HG02973 (cell line): ENCODE data around the gene FKBP6.
"Not testable (repeated sequence)": the region's sequence is repeated elsewhere in the genome, so short reads cannot be mapped to it uniquely, and the experiment has no call there.

Source experiments
- ATAC-seq: cut with Tn5 transposase; IDR thresholded peaks from one replicate; pipeline ENCODE4 v1.9.1; 2021; ENCODE audit warnings: moderate library complexity; ENCODE audit not compliant: unreplicated experiment

The FKBP6 gene

DNA sequence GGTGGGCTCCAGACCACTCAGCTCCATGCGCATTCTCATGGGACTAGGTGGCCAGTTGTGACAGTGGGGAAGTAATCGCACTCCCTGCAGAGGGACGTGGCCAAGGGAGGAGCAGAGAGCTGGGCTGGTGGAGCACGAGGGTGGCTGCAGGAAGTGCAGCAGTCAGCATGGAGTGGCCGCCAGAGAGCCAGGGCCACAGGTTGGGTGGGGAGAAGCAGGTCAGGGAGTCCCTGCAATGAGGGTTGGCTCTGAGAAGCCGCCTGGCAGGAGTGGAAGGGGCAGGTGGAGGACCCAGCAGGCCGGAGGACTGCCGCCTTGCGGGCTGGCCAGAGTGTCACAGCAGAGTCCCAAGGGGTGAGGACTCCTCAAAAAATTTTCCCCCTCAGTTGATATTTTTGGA, 26.2 kb downstream of the FKBP6 start:
- ATAC-seq, result no peak

DNA sequence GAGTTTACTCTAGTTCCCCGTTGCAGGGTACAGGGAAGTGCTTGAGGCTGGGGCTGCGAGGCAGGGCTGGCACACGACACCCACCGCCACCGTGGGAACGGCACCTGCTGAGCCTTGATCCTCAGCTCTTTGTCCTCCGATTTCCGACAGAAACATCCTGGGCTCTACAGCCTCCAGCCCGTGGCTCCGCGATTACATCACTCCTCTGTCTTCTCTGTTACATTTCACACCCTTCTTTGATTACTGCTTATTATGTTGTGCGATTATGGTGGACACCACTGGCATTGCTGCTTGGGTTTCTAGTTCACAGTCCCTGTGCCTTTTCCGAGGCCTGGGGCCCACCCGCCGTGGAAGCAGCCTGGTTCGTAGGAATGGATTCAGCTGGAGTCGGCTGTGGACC, 26.9 kb downstream of the FKBP6 start:
- ATAC-seq, result no peak

DNA sequence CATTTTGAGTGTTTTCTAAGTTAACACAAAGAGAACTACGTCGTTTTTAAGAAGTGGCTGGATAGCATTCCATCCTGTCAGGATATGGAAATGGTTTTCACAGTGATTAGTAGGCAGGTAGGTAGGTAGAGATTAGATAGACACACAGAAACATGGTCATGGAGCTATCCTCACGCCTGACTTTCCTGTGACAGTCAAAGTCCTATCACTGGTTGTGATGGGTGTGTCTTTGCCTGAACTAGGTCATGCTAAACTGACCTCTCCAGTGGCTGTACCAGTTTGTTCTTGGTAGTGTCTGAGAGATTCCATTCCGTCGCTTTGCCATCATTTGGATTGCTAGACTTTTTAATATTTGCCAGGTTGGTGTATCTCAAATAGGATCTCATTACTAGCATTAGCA, 28.2 kb downstream of the FKBP6 start:
- ATAC-seq, result no peak

DNA sequence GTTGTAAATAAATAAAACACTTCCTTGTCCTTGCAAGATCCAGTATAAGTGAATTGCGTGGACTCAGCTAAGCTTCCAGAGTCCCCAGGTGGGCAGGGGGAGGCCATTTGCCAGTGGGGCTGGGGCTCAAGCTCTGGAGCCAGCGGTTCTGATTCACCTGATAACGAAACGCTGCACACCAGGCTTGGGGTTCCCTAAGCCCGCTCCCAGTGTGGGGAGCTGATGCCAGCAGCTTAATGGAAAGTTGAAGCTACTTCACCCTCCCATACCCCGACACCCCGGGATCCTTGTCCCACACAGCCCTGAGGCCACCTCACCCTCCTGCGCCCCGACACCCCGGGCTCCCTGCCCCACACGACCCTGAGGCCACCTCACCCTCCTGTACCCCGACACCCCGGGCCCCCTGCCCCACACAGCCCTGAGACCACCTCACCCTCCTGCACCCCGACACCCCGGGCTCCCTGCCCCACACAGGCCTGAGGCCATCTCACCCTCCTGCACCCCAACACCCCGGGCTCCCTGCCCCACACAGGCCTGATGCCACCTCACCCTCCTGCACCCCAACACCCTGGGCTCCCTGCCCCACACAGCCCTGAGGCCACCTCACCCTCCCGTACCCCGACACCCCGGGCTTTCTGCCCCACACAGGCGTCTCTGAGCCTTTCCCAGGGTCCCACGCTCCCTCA, 30.8 kb downstream of the FKBP6 start:
- ATAC-seq, result no peak

DNA sequence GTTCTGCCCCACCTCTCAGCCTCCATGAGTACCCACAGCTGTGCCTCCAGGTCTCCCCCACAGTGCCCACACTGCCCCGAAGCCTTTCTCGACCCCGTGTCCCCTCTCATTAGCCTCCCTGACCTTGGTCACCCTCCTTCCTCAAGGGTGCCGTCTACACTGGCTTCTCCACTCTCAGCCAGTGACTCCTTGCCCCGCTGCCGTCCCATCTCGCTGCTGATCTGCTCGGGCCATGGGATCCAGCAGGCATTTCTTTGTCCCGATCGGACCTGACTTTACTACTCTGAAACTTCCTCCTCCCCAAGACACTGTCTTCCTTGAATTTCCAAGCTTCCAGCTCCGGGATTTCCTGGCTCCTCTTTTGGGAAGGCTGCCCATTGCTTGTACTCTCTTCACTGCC, 31.3 kb downstream of the FKBP6 start:
- no peak for ATAC-seq

DNA sequence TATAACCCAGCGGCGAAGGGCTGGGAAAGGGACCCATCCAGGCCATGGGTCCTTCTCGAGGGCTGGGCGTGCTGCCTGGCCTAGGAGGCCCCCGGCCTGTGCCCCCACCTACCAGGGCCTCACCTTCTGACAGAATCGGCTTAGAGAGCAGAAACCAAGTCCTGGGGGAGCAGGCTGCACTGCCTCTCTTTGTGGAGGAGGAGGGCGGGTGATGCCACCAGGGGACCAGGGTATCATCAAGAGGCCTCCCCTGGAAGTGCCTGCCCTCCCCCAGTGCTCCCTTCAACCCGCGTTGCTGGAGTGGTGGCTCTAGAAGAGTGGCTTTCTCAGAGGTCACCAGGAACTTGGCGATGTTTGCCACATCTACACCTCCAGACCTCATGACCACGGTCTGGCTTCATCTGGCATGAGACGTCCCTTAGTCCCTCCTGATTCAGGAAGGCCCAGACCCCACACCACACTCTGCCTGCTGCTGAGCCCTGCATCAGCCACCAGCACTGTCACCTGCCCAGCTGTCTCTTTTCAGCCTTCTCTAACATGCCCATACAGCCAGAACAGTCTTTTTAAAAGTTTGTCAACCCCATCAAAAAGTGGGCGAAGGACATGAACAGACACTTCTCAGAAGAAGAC, 31.9 kb downstream of the FKBP6 start:
- ATAC-seq, result no peak

DNA sequence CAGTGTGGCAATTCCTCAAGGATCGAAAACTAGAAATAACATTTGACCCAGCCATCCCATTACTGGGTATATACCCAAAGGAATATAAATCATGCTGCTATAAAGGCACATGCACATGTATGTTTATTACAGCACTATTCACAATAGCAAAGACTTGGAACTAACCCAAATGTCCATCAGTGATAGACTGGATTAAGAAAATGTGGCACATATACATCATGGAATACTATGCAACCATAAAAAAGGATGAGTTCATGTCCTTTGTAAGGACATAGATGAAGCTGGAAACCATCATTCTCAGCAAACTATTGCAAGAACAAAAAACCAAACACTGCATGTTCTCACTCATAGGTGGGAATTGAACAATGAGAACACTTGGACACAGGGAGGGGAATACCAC, 32.6 kb downstream of the FKBP6 start:
- not testable (repeated sequence) for ATAC-seq

DNA sequence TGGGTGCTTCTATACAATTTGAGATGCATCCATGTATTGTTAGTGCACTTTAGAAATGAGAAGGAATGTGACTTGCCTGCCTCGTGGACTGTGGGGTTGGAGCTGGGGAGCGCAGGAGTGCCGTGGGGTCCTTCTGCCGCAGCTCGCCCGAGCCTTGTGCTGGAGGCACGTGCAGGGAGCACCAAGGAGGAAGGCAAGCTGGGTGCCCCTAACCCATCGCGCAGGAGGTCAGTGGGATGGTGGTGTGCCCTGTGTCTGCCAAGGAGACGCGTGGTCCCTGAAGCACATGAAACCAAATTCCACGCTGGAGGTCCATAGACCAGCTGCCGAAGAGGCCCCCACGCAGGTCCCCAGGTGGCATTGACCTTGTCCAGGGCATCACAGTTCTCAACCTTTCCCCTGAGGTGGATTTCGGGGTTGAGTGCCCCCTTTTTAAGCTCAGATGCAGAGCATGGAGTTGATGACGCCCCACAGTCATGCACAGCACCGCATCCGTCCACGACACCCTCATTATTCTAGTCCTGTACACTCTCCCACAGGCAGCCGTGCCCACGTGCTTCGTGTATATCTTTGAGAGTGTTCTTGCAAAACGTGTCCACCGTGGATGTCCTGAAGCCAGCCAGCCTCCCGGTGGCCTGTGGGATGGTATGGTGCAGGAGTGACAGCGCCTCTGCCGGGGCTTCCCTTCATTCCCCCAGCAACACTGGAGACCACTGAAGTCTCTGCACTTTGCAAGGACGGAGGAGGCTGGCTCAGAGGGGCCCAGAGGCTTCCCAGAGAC, 35.5 kb downstream of the FKBP6 start:
- ATAC-seq, result no peak

DNA sequence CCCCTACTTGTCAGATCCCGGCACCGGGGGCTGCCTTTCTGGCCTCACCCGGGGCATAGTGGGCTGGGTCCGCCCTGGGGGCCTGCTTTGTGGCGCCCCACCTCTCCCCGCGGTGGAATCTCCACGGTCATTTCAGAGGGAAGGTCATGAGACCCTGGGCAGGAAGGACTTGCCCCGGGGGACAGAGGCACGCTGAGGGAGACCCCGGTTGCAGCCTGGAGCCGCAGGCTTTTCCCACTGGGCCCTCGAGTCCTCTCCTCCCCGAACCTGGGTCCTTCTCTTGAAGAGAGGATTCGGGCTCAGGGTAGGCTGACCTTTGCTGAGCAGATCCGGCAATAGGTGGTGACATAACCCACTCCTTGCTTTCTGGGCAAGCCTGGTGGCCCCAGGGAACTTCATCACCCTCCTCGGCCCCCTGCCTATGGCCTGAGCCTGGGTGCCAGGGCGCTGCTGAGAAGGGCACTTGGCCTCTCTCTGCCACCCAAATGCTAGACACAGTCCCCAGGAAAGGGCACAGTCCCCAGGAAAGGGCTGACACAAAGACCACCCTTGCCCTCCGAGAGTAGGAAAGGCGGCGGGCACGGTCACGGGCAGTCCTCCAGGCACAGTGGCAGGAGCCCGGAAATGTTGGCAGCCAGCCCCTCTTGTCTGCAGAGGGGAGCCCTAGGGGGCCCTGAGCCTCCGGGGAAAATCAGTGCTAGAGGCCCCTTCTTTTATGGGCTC, 36.2 kb downstream of the FKBP6 start:
- ATAC-seq, result no peak

DNA sequence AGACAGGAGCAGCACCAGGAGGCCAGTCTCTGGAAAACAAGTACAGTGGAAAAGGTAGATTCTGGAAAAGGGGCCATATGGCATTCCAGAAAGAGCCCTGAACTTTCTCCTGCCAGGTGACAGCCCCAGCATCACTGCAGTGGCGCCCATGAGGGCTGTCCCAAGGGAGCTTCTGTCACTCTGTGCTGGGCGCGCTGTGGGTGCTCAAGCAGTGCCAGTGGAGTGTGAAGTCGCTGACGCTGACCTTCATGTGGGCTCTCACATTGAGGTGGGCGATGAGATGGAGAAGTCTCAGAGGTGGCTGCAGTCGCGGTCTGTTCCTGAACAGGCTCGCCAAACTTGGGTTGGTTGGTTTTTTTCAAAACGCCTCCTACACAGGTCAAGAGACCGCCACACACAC, 38.2 kb downstream of the FKBP6 start:
- ATAC-seq, result no peak

DNA sequence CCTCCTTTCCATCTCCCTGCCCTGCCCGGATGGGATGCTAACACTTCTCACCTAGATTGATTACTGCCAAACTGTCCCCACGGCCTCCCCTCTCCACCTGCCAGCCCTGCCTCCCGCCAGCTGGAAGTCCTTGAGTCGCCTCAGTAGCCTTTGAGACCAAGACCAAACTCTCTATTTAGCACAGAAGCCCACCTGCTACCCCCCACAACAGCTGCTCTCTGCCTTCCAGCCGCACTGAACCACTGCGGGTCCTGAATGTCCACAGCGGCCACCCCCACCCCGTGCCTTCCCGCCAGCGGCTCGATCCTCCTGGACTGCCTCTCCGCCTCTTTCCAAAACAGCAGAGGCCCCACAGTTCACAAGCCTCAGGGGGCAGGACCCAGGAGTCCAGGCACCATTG, 39.0 kb downstream of the FKBP6 start:
- ATAC-seq, result no peak

DNA sequence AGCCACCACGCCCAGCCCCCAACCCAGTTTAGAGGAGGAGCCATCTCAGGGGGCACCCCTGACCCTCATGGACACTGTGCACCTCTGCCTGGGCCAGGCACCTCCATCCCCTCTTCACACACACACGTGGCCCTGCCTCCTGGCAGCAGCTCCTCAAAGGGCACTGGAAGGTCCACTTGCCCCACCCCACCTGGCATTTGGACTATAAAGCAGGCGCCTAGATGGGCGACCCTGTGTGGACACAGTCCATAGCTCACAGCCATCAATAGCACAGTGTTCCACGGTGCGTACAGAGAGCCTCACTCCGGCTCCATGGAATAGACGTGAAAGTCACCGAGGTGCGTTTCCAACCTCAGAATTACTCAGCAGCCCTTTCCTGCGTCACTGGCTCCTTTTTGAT, 41.0 kb downstream of the FKBP6 start:
- ATAC-seq, result no peak

DNA sequence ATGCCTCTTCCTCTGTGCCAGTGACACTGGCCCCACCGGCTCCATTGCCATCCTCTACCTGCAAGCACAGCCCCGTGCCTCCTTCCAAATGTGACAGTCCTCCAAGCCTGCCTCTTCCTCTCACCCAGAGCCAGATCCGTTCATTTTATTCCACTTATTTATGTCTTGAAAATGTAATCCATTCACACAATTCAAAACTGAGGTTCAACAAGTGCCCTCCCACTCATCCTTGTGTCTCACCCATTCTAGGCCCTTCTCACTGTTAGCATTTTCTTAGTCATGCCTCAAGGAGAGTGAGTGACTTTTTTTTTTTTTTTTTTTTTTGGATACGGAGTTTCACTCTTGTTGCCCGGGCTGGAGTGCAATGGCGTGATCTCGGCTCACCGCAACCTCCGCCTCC, 41.7 kb downstream of the FKBP6 start:
- ATAC-seq, result no peak

DNA sequence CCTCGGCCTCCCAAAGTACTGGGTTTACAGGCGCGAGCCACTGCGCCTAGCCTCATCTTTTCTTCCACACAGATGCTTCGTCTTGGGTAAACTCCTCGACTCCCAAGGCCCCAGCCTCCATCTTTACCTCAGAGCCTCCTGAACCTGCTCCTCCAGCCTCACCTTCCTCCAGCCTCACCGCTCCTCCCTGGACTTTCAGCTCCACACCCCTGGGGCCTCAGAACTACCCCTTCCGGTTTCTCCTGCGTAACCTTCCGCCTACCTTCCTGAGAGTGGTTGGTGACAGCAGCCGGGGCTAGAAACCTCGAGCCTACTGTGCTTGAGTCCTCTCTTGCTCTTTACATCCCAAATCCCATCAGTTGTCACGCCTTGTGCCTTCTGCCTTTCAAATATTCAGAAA, 45.8 kb downstream of the FKBP6 start:
- no peak for ATAC-seq

DNA sequence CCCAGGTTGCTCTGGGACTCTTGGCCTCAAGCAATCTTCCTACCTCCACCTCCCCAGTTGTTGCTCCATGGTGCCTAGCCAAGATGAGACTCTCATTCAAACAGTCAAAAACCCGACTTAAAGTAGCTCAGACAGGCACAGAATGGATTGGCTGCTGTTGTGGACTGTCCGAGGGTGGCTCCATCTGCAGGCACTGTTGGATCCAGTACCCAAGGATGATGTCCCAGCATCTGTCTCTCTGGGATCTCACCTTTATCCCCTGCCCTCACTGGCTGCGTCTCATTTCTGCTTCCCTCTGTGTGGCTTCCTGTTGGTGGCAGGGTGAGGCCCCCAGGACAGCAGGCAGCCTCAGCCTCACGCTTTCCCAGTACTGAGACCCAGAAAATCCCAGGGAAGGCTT, 48.3 kb downstream of the FKBP6 start:
- not testable (repeated sequence) for ATAC-seq

DNA sequence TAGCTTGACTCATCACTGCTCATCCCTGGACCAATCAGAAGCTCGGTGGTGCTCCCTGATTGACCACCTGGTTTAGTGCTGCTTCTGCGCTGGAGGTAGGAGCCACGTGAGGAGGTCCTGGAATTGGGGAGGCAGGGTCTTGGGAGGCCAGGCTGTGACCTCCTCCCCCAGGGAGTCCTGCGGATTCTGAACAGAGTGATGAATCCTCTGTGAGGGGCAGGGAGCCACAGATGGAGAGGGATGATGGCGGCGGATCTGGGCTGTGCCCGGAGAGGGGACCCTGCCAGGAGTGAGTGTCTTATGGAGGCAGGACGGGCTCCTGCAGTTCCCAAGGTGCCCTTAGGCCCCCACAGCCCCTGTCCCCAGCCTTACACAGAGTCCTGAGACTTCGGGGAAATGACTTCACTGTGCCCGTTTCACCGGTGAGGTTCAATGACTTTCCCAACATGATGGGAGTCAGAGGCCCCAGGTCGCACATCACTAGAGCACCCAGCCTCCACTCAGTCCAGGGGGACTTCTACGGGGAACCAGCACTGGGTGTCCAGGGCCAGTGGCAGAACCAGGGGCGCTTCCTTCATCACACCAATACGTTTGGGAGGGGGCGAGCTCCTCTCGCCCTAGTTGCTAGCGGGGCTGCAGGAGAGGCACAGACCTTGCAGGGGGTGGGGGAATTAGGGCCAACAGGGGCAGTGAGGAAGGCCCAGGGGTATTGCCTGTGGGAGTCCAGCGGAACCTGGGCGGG, 48.9 kb downstream of the FKBP6 start:
- ATAC-seq, result no peak

DNA sequence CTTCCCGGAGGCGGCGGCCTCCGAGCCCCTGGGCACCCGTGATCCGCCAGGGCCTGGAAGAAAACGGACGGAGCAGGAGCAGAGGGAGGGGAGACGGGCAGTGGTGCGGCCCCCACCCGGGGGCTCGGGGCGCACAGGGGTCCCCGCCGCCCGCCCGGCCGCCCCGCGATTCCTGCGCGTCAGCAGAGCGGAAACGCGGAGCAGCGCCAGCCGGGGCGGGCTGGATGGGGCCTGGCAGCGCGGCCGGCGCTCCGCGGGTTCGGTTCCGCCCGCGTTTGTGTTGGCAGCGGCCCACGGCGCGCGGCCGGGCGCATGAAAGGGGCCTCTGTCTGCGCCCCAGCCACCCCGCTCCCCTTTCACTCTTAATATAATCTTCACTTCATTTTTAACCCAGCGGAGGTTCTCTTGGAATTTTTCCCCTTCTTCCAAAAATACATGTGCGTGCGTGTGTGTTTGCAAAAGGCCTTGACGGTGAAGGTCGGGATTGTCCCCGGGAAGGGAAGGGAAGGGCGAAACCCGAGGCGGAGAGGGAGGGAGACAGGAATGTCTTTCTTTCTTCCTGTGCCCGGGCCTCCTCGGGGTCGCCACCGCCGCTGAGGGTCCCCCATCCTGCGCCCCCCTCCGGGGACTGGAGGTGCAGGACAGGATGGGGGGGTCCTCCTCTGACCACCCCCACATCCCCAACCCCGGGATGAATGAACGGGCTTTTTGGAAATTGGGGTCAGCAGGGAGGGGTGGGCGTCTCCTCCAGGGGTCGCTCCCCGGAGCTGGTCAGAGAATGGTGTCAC, 49.6 kb downstream of the FKBP6 start:
- not testable (repeated sequence) for ATAC-seq

DNA sequence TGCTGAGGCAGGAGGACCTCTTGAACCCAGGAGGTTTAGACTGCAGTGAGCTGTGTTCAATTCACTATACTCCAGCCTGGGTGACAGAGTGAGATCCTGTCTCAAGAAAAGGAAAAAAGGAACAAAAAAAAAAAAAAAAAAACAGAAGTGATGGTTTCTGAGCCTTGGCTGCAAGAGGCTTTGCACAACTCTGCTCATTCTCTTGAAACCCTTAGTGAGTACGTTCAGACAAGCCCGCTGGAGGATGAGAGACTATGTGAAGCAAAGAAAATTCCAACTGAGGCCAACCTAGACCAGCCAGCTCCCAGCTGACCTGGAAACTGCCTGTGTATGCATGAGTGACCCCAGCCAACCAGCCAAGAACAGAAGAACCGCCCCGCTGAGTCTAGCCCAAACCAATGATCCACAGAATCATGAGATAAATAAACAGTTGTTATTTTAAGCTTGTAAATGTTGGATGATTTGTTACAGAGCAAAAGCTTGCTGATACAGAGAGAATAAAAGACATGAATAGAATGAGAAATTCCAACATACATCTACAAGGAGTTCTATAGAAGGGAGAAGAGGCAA, 55.1 kb downstream of the FKBP6 start:
- ATAC-seq, result no peak

DNA sequence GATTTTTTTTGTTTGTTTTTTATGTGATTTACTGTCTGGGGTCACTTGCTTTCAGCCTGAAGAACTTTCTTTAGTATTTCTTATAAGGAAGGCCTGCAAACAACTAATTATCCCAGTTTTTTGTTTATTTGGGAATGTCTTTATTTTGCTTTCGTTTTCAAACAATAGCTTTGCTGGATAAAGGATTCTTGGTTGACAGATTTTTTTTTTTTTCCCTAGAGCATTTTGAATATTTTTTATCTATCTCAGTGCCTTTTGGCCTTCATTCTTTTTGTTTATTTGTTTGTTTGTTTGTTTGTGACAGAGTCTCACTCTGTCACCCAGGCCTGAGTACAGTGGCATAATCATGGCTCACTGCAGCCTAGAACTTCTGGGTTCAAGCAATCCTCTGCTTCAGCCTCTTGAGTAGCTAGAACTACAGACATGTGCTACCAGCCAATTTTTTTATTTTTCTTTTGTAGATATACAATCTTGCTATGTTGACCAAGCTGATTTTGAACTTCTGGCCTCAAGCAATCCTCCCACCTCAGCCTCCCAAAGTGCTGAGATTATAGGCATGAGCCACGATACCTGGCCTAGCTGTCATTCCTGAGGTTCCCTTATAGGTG, 59.4 kb downstream of the FKBP6 start:
- ATAC-seq, result no peak
